Spinal cord (tissue), 10 donors: ENCODE measurements around the gene SMTNL2. TPM values are rescaled to one million over a fixed set of nuclear protein-coding genes. Genes with fewer than 3 reads are reported as not detected.

Experiments used
- DNase-seq, 6 donors: peaks; one replicate each; pipeline versions ENCODE4 v3.0.0 to v3.0.0-alpha.2; 2013 to 2015; ENCODE audit warnings: low spot score in 6 of 6, low read depth in 4 of 6
- H3K27ac ChIP-seq: one replicate; pipeline ENCODE4 v1.5.1; 2013; ENCODE audit warnings: low read depth, low read length, control low read depth
- H3K27me3 ChIP-seq: one replicate; pipeline ENCODE4 v1.6.1; 2013; ENCODE audit warnings: low read length; ENCODE audit not compliant: control insufficient read depth, insufficient read depth
- H3K36me3 ChIP-seq: one replicate; pipeline ENCODE4 v1.6.1; 2013; ENCODE audit warnings: low read length; ENCODE audit not compliant: control insufficient read depth, insufficient read depth
- H3K4me1 ChIP-seq: one replicate; pipeline ENCODE4 v1.6.1; 2013; ENCODE audit warnings: low read length; ENCODE audit not compliant: control insufficient read depth, insufficient read depth
- H3K4me3 ChIP-seq: one replicate; pipeline ENCODE4 v1.5.1; 2013; ENCODE audit warnings: low read depth, low read length, control low read depth
- H3K9me3 ChIP-seq: one replicate; pipeline ENCODE4 v1.6.1; 2013; ENCODE audit warnings: low read length; ENCODE audit not compliant: control insufficient read depth, insufficient read depth
- WGBS: methylation state at CpG from one replicate; pipeline ENCODE4 v1.1.5; 2013; ENCODE audit warnings: missing lambda C conversion rate; ENCODE audit not compliant: insufficient coverage; 5-methylcytosine and 5-hydroxymethylcytosine counted together
- polyA plus RNA-seq, 2 donors: library from polyadenylated mRNA; unstranded; fragments of 120-200 nt; gene quantifications; one replicate each; pipeline ENCODE4 v1.2.1, GENCODE V29; 2013; ENCODE audit not compliant: insufficient read length in 2 of 2
- total RNA-seq, 2 donors: library from RNA; depleted of rRNA in 1 of 2; stranded (reverse); fragments of 120-200 nt in 1 of 2; fragments of >200 nt in 1 of 2; gene quantifications; one replicate each; pipeline versions ENCODE4 v1.2.3 to v1.2.4, GENCODE V29; 2013 to 2014
- donor health status: healthy.

Gene SMTNL2
- total and polyA plus RNA-seq, 4 donors: 5.1 to 33.9 (median 9.3) TPM

GRCh38 chr17:4539576-4540223 is 44.6 kb upstream of the SMTNL2 start:
- 94% methylated on average over 26 of the region's 26 CpGs for WGBS
- Histone ChIP-seq H3K9me3 (no peaks in the 10 kb centered on the region), H3K27me3 (no peaks in the 10 kb centered on the region), H3K36me3 (peaks cover 99% of the 10 kb centered on the region), H3K4me3 (no peak overlapping the region), H3K4me1 (peaks cover 67% of the 10 kb centered on the region), H3K27ac (no peak overlapping the region)
- DNase-seq: no peak

DNA sequence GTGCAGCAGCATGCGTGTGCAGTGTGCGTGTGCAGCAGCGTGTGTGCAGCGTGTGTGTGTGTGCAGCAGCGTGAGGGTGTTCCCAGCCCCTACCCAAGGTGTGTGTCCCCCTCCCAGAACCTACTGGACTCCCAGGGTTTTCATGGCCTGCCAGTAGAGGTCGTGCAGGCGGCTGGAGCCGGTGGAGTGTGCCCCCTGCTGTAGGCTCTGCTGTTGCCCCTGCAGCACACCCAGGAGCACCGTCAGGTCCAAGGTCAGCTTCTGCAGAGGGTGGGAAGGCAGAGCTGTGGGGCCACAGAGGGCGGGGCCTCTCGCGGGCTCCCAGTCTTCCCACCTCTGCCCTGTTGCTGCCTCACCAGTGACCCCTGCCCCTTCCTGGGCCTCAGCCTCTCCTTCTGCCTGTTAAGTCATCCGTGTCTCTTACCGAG is 44.1 kb upstream of the SMTNL2 start:
- DNase-seq: no peak
- H3K36me3 ChIP-seq: peaks cover 99% of the 10 kb centered on the region
- no peak overlapping the region for H3K27ac ChIP-seq
- H3K9me3 ChIP-seq: no peaks in the 10 kb centered on the region
- H3K4me3 ChIP-seq: no peak overlapping the region
- 79% methylated on average over 13 of the region's 14 CpGs for WGBS
- peaks cover 62% of the 10 kb centered on the region for H3K4me1 ChIP-seq
- no peaks in the 10 kb centered on the region for H3K27me3 ChIP-seq

- no peaks in the 10 kb centered on the region for H3K9me3 ChIP-seq
- peaks cover 56% of the 10 kb centered on the region for H3K4me1 ChIP-seq
- no peaks in the 10 kb centered on the region for H3K27me3 ChIP-seq
- no peak overlapping the region for H3K27ac ChIP-seq
- DNase-seq: no peak
- WGBS: 85% methylated on average over 15 of the region's 15 CpGs
- no peak overlapping the region for H3K4me3 ChIP-seq
- peaks cover 100% of the 10 kb centered on the region for H3K36me3 ChIP-seq
Measured at GRCh38 chr17:4540687-4541327, 43.5 kb upstream of the SMTNL2 start.

DNA sequence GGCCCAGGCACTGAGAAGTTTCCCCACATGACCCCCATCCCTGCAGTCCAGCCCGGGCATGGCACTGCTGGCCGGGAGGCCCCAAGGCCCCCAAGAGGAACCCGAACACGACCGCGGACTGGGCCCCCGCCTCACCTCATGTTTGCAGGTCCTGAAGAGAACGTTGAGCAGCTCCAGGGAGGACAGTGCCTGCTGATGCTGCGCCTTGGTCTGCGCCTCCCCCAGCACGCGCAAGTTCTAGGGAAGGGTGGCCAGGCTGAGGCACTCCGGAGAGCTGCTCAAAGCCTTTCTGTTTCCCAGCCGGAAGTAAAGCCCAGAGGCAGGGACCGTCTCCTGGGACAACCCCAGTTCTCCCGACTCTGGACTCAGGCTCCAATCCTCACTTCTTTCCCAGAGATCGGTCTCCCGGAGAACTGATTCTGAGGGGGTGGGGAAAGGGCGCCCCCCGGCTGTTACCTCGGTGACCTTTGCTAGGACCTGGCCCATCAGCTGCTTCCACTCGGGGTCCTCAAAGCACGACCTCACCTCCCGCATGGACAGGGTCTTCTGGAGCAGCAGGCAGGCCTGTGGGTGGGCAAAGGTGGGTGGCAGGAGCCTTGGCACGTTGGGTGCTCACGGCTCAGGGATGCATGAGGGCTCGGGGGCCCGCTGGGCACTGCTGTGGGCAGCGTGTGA is 42.9 kb upstream of the SMTNL2 start:
- H3K4me1 ChIP-seq: peaks cover 50% of the 10 kb centered on the region
- no peak overlapping the region for H3K4me3 ChIP-seq
- WGBS: 84% methylated on average over 21 of the region's 29 CpGs
- peaks cover 100% of the 10 kb centered on the region for H3K36me3 ChIP-seq
- H3K9me3 ChIP-seq: no peaks in the 10 kb centered on the region
- no peaks in the 10 kb centered on the region for H3K27me3 ChIP-seq
- H3K27ac ChIP-seq: no peak overlapping the region
- no peak for DNase-seq

GRCh38 chr17:4542003-4542725 is 42.2 kb upstream of the SMTNL2 start:
- WGBS: 95% methylated on average over 14 of the region's 14 CpGs
- Histone ChIP-seq H3K27me3 (no peaks in the 10 kb centered on the region), H3K9me3 (no peaks in the 10 kb centered on the region), H3K4me1 (peaks cover 43% of the 10 kb centered on the region), H3K4me3 (no peak overlapping the region), H3K36me3 (peaks cover 100% of the 10 kb centered on the region), H3K27ac (no peak overlapping the region)
- DNase-seq: no peak

DNA sequence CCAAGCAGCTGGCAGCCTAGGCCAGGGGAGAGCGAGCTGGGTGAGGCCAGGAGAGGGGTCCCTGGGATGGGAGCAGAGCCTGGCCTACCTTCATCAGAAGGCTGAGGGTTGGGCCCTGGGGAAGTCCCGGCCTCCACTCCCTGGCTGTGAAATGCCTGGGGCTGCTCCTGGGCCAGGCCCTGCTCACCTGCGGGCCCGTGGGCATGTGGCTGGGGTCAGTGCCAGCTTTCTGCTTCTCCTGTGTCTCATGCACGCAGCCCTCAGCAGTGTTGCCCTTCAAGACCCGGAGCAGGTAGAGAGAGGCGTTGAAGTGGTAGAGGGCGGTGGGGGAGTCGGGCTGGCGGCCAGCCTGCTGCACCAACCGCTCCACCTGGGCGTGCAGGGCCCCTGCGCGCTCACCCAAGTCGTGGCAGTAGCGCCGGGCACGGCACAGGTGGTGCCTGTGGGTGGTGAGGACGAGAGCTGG is 41.6 kb upstream of the SMTNL2 start:
- WGBS: 97% methylated on average over 14 of the region's 19 CpGs
- H3K27me3 ChIP-seq: no peaks in the 10 kb centered on the region
- H3K4me3 ChIP-seq: no peak overlapping the region
- peaks cover 100% of the 10 kb centered on the region for H3K36me3 ChIP-seq
- peaks cover 37% of the 10 kb centered on the region for H3K4me1 ChIP-seq
- H3K27ac ChIP-seq: no peak overlapping the region
- DNase-seq: no peak
- H3K9me3 ChIP-seq: no peaks in the 10 kb centered on the region

GRCh38 chr17:4543557-4544026 is 40.7 kb upstream of the SMTNL2 start:
- Histone ChIP-seq H3K9me3 (no peaks in the 10 kb centered on the region), H3K4me3 (no peak overlapping the region), H3K27ac (no peak overlapping the region), H3K4me1 (peaks cover 28% of the 10 kb centered on the region), H3K27me3 (no peaks in the 10 kb centered on the region), H3K36me3 (peaks cover 100% of the 10 kb centered on the region)
- WGBS: 78% methylated on average over 15 of the region's 19 CpGs
- no peak for DNase-seq

DNA sequence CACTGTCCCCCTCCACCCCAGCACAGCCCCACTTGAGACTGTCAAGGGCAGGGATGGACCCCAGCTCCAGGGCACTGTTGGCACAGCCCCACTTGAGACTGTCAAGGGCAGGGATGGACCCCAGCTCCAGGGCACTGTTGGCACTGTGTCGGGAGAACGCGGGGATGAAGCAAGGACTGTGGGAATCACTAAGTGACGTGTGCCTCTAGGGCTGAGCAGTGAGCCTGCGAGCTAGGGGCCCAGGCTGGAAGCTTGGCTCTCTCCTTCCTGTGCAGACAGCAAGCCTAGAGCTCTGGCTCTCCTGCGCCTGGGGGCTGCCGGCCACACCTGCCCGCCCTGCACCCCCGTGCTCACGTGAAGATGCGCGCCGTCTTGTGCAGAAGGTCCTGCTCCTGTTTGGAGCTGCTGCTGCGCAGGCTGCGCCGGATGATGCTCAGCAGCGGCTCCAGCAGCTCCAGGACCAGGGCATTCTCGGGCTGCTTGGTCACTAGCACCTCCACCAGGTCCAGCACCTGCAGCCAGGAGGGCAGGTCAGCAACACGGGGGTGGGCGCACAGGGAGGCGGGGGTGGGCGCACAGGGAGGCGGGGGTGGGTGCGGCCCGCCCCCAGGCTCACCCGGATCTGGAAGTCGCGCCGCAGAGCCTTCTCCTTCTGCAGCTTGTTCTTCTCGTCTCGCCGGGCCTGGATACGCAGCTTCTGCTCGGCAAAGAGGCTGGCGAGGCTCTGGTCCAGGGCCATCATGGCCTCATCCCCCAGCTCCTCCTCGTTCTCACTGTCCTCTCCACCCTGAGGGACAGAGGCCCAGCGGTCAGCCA is 40.0 kb upstream of the SMTNL2 start:
- peaks cover 100% of the 10 kb centered on the region for H3K36me3 ChIP-seq
- no peaks in the 10 kb centered on the region for H3K27me3 ChIP-seq
- peaks cover 21% of the 10 kb centered on the region for H3K4me1 ChIP-seq
- 92% methylated on average over 36 of the region's 37 CpGs for WGBS
- no peaks in the 10 kb centered on the region for H3K9me3 ChIP-seq
- DNase-seq: no peak
- H3K4me3 ChIP-seq: no peak overlapping the region
- no peak overlapping the region for H3K27ac ChIP-seq

- H3K4me1 ChIP-seq: peaks cover 16% of the 10 kb centered on the region
- no peak overlapping the region for H3K4me3 ChIP-seq
- DNase-seq: no peak
- no peaks in the 10 kb centered on the region for H3K27me3 ChIP-seq
- peaks cover 100% of the 10 kb centered on the region for H3K36me3 ChIP-seq
- H3K9me3 ChIP-seq: no peaks in the 10 kb centered on the region
- 89% methylated on average over 14 of the region's 18 CpGs for WGBS
- no peak overlapping the region for H3K27ac ChIP-seq
Measured at GRCh38 chr17:4544951-4545216, 39.4 kb upstream of the SMTNL2 start.
